Pancreas (tissue), 10 donors: ENCODE data around the gene NDFIP1. TPM values are rescaled to one million over a fixed set of nuclear protein-coding genes. Genes with fewer than 3 reads are reported as not detected.

Source experiments
- ATAC-seq, 4 donors: fragments of 200-7000 bp; cut with Tn5 transposase; one replicate each; pipeline versions ENCODE4 v1.8.0 to v1.9.1; 2020; ENCODE audit warnings: mild to moderate bottlenecking in 4 of 4, moderate library complexity in 4 of 4
- DNase-seq, 6 donors: peaks; one replicate each; pipeline ENCODE4 v3.0.0-alpha.2; 2020
- FAIRE-seq: peaks from 2 replicates; lab custom pipeline; 2012; peaks lifted over from hg19 to GRCh38; lab: Jason Lieb, UNC
- H3K27ac ChIP-seq, 4 donors: fragments of 200-600 bp; sonication (generic); 1 replicate in 3 of 4; 2 replicates in 1 of 4; pipeline versions ENCODE4 v1.5.0 to v1.8.0; 2020
- H3K27me3 ChIP-seq, 4 donors: fragments of 200-600 bp; one replicate each; pipeline ENCODE4 v1.8.0; 2021
- H3K36me3 ChIP-seq, 3 donors: fragments of 200-600 bp; sonication (generic) in 1 of 3; one replicate each; pipeline versions ENCODE4 v1.5.0 to v1.8.0; 2020 to 2021
- H3K4me1 ChIP-seq, 3 donors: fragments of 200-600 bp; one replicate each; pipeline ENCODE4 v1.8.0; 2021
- H3K4me3 ChIP-seq, 4 donors: fragments of 200-600 bp; sonication (generic) in 2 of 4; one replicate each; pipeline versions ENCODE4 v1.5.0 to v1.8.0; 2020 to 2021
- H3K9me3 ChIP-seq, 4 donors: fragments of 200-600 bp; one replicate each; pipeline ENCODE4 v1.8.0; 2021
- WGBS, 2 donors: extraction: QIAGEN DNeasy Blood & Tissue Kit; methylation state at CpG; one replicate each; pipeline ENCODE4 v1.1.7; 2013; 5-methylcytosine and 5-hydroxymethylcytosine counted together
- intact Hi-C, 3 donors: fragments of 100-400 bp; cut with DNase I; formaldehyde crosslinking; loops; one replicate each; pipeline versions ENCODE4 v1.11.1 to v1.14.2; 2022
- polyA plus RNA-seq, 2 donors: library from polyadenylated mRNA; stranded (reverse); fragments of 200-250 nt; gene quantifications; one replicate each; pipeline ENCODE4 v1.2.3, GENCODE V29; 2013
- total RNA-seq, 6 donors: library from RNA; stranded (reverse); fragmentation: NEBNext Ultra II Directional in 4 of 6; extraction: Animal tissue kit (Norgen Biotek cat#: 25700) in 4 of 6; gene quantifications; one replicate each; pipeline versions ENCODE4 v1.2.1 to v1.2.4, GENCODE V29; 2021 to 2023
- TF ChIP-seq, protein P1 (sequence below), 4 donors: fragments of 200-600 bp; sonication (generic) in 3 of 4; IDR thresholded peaks; one replicate each; pipeline versions ENCODE4 v1.5.0 to v1.8.0; 2021; ENCODE audit warnings: antibody characterized with exemption in 4 of 4
- donor health status: healthy with polysubstance abuse.
- donor health status: DM: no; HTN: no; CAD: no; lungs with moderate emphysema.
- donor health status: DM: no; HTN: no; CAD: no.
- donor health status: control.
- donor health status: control.
- donor health status: Bipolar disorder and iron deficiency.
- donor health status: DM: yes; HTN: yes; CAD: no.
- donor health status: DM: no; HTN: no; CAD: no.
- donor health status: DM: no; HTN: no; CAD: no.
- donor health status: DM: yes; HTN: yes; CAD: no.

Gene NDFIP1
- total and polyA plus RNA-seq, 8 donors, result 15.7 to 50.1 (median 33.7) TPM

DNA sequence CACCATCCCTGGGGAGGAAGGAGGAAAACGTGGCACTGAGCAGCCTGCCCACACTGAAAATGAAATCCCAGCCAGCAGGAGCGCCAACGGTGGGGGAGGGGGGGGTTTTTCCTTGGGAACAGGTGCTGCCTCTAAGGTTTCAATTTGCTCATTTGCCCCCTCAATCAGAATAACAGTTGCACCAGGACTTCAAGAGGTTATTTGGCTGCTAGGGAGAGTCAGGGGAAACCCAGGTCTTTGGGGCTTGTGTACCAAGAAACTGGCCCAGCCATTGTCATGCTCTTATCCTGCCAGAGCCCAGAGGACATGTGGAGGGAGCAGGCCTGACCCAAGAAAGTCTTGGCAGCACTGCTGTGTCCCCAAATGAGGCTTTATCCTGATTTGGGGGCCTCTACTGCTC is 66.5 kb downstream of the NDFIP1 start:
- H3K36me3 ChIP-seq, result no peaks in the 10 kb centered on the region
- no peak for ATAC-seq
- intact Hi-C loops, result no loop called here
- TF ChIP-seq, protein P1, sequence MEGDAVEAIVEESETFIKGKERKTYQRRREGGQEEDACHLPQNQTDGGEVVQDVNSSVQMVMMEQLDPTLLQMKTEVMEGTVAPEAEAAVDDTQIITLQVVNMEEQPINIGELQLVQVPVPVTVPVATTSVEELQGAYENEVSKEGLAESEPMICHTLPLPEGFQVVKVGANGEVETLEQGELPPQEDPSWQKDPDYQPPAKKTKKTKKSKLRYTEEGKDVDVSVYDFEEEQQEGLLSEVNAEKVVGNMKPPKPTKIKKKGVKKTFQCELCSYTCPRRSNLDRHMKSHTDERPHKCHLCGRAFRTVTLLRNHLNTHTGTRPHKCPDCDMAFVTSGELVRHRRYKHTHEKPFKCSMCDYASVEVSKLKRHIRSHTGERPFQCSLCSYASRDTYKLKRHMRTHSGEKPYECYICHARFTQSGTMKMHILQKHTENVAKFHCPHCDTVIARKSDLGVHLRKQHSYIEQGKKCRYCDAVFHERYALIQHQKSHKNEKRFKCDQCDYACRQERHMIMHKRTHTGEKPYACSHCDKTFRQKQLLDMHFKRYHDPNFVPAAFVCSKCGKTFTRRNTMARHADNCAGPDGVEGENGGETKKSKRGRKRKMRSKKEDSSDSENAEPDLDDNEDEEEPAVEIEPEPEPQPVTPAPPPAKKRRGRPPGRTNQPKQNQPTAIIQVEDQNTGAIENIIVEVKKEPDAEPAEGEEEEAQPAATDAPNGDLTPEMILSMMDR (IDR thresholded peaks at IDR 0.05), result no peak
- DNase-seq, result no peak
- no peaks in the 10 kb centered on the region for H3K9me3 ChIP-seq
- no peak overlapping the region for H3K27ac ChIP-seq
- no peaks in the 10 kb centered on the region for H3K27me3 ChIP-seq
- WGBS, 2 donors, result 46 to 53% methylated on average over 3 of the region's 3 CpGs
- no peak overlapping the region for H3K4me3 ChIP-seq
- no peak for FAIRE-seq
- H3K4me1 ChIP-seq, result no peaks in the 10 kb centered on the region

DNA sequence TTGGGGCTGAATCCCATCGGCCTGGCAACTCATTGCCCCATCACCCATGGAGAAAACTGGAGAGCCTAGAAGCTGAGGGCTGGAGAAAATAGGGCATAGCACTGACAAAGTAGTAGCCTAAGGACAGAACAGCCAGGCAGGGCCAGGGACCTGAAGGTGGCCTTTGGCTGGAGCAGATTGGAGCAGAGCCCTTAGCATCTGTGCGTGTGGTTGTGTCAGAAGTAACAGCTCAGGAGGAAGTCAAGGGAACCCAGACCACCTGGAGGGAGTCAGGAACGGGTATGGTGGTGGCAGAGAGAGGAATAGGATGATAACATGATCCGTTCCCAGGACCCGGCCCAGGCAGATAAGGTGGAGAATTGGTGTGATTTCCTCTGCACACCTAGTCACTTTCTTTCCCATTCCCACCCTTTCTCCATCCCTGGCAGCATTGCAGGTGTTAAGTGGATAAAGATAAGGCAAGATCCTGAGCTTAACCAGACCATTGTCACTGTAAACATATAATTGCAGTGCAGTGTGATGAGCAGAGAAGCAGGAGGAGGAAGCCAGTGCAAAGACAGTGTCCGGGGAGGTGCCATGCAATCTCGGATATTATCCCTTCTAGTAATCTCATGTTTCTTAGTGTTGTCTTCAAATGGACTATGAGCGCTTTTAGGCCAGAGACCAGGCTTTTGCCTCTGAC is 67.0 kb downstream of the NDFIP1 start:
- Histone ChIP-seq H3K27ac (no peak overlapping the region), H3K4me3 (no peak overlapping the region), H3K4me1 (no peaks in the 10 kb centered on the region), H3K27me3 (no peaks in the 10 kb centered on the region), H3K9me3 (no peaks in the 10 kb centered on the region), H3K36me3 (no peaks in the 10 kb centered on the region)
- intact Hi-C loops, result no loop called here
- FAIRE-seq (no peak), DNase-seq (no peak), ATAC-seq (no peak)
- TF ChIP-seq, protein P1 (IDR thresholded peaks at IDR 0.05), result no peak
- WGBS, 2 donors, result 55 to 60% methylated on average over 8 of the region's 8 CpGs

DNA sequence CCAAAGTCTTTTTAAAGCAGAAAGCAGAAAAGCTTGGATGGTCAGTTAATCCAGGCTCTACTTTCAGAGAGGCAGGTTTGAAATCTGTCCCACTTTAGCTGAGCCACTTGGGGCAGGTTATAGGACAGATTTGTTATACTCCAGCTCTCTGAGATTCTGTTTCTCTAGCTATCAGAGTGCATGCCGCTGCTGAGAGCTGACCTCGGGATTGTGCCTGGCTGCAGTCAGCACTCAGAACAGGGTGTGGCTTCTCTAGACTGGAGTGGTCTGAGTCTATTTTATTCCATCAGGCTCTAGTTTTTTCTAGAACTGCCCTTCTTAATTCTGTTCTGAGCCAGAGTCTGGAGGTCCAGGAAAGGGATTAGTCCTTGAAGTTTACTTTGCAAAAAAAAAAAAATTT is 67.7 kb downstream of the NDFIP1 start:
- H3K9me3 ChIP-seq, result no peaks in the 10 kb centered on the region
- DNase-seq (no peak), FAIRE-seq (no peak), ATAC-seq (no peak)
- no peak overlapping the region for H3K4me3 ChIP-seq
- H3K4me1 ChIP-seq, result no peaks in the 10 kb centered on the region
- H3K27me3 ChIP-seq, result no peaks in the 10 kb centered on the region
- WGBS, 2 donors, result 33 to 49% methylated on average over 2 of the region's 2 CpGs
- intact Hi-C loops, result no loop called here
- H3K27ac ChIP-seq, result no peak overlapping the region
- no peaks in the 10 kb centered on the region for H3K36me3 ChIP-seq
- TF ChIP-seq, protein P1 (IDR thresholded peaks at IDR 0.05), result no peak

DNA sequence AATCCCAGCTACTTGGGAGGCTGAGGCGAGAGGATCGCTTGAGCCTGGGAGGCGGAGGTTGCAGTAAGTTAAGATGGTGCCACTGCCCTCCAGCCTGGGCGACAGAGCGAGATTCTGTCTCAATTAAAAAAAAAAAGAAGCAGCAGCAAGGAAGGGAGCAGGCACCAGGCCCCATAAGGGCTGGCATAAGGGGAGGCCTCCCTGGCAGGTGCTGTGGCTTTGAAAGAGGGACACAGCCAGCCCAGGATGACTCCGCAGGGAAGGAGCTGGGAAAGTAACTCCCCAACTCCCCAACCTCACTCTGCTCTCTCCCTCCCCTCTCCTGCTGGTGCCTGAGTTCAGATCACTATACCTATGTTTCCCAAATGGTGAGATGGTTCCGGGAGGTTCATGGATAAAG is 70.1 kb downstream of the NDFIP1 start:
- no peaks in the 10 kb centered on the region for H3K9me3 ChIP-seq
- no peaks in the 10 kb centered on the region for H3K4me1 ChIP-seq
- WGBS, 2 donors, result 95 to 99% methylated on average over 7 of the region's 7 CpGs
- TF ChIP-seq, protein P1 (IDR thresholded peaks at IDR 0.05), result no peak
- H3K27ac ChIP-seq, result no peak overlapping the region
- ATAC-seq (no peak), DNase-seq (no peak), FAIRE-seq (no peak)
- intact Hi-C loops, result no loop called here
- no peaks in the 10 kb centered on the region for H3K27me3 ChIP-seq
- no peaks in the 10 kb centered on the region for H3K36me3 ChIP-seq
- H3K4me3 ChIP-seq, result no peak overlapping the region

DNA sequence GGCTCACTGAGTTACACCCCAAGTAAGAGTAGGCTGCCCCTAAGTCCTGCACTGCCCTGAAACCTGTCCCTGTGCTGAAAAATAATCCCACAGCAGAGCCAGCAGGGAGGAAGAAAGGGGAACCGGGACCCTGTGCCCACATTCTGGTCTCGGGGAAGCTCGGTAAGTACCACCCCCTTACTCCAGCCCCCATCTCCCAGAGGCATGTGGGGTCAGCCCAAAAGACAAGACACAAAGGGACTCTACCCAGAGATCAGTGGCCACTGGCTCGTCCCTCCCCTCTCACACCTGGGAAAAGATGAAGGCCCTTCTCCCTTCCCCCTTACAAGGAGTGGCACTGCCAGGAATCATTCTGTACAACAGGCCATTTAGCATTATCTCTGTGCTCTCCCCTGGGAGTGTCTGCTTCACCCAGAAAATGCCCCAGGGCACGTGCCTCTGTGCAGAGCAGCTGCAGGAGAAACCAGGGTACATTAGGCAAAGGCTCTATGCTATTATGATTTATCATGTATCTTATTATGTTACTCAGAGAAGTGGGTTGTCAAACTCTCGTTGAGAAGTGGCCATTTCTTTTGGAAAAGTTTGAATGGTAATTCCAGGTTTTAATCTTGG is 71.3 kb downstream of the NDFIP1 start:
- Histone ChIP-seq H3K9me3 (no peaks in the 10 kb centered on the region), H3K27me3 (no peaks in the 10 kb centered on the region), H3K36me3 (no peaks in the 10 kb centered on the region), H3K27ac (no peak overlapping the region), H3K4me3 (no peak overlapping the region), H3K4me1 (no peaks in the 10 kb centered on the region)
- FAIRE-seq (no peak), DNase-seq (no peak), ATAC-seq (no peak)
- WGBS, 2 donors, result 84 to 87% methylated on average over 6 of the region's 6 CpGs
- TF ChIP-seq, protein P1 (IDR thresholded peaks at IDR 0.05), result no peak
- intact Hi-C loops, result no loop called here
